Ectodermal cell (in vitro differentiated cells): ENCODE data around the gene RNF223.

ENCODE experiments used
- H3K27ac ChIP-seq: 2 replicates; pipeline ENCODE4 v1.7.0; 2013; ENCODE audit warnings: mild to moderate bottlenecking, low read depth, low read length; ENCODE audit not compliant: insufficient read depth, poor library complexity, severe bottlenecking
- H3K27me3 ChIP-seq: 2 replicates; pipeline ENCODE4 v1.7.0; 2013; ENCODE audit warnings: mild to moderate bottlenecking, low read length; ENCODE audit not compliant: insufficient read depth, control insufficient read depth, poor library complexity, severe bottlenecking
- H3K36me3 ChIP-seq: one replicate; pipeline ENCODE4 v1.7.0; 2013; ENCODE audit warnings: low read length; ENCODE audit not compliant: control insufficient read depth, insufficient read depth
- H3K4me1 ChIP-seq: one replicate; pipeline ENCODE4 v1.7.0; 2013; ENCODE audit warnings: low read length; ENCODE audit not compliant: control insufficient read depth, insufficient read depth
- H3K4me3 ChIP-seq: 2 replicates; pipeline ENCODE4 v1.7.0; 2013; ENCODE audit warnings: low read depth, low read length, control low read depth; ENCODE audit not compliant: insufficient read depth
- H3K9me3 ChIP-seq: 2 replicates; pipeline ENCODE4 v1.7.0; 2013; ENCODE audit warnings: mild to moderate bottlenecking, low read length, moderate library complexity; ENCODE audit not compliant: control insufficient read depth
- WGBS, 2 experiments: methylation state at CpG; one replicate each; pipeline ENCODE4 v1.1.7; 2013; ENCODE audit warnings: missing lambda C conversion rate in 2 of 2; 5-methylcytosine and 5-hydroxymethylcytosine counted together

The RNF223 gene

DNA sequence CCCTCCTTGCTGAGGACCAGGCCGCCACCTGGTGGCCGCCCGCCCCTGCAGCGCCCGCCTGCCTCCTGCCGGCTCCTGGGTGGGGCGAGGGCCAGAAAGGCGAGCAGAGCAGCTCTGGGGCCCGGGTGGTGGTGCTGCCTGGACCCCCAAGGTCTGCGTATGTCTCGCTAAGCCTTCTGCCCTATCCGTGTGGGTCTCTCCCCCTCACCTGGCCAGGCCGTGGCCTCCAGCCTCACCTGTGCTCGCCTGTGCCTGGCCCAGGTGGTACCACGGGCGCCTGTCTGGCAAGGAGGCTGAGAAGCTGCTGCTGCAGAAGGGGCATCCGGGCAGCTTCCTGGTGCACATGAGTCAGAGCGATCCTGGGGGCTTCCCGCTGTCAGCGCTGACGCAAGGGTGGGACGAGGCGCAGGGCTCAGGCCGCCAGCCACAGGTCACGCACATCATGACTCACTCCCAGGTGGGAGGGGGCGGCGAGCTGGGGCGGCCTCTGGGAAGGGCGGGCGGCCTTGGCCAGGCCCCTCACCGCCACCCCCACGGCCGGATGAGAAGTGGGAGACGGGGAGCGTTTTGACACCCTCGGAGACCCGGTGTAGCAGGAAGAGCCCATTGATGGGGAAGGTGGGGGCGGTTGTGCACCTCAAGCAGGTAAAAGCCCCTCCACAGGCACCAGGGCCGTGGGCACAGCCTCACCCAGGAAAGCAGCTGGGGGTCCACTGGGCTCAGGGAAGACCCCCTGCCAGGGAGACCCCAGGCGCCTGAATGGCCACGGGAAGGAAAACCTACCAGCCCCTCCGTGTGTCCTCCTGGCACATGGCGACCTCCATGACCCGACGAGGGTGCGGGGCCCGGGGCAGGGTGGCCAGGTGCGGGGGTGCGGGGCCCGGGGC lies 9.9 kb downstream of the RNF223 start:
- no peak overlapping the region for H3K4me3 ChIP-seq
- no peak overlapping the region for H3K27ac ChIP-seq

DNA sequence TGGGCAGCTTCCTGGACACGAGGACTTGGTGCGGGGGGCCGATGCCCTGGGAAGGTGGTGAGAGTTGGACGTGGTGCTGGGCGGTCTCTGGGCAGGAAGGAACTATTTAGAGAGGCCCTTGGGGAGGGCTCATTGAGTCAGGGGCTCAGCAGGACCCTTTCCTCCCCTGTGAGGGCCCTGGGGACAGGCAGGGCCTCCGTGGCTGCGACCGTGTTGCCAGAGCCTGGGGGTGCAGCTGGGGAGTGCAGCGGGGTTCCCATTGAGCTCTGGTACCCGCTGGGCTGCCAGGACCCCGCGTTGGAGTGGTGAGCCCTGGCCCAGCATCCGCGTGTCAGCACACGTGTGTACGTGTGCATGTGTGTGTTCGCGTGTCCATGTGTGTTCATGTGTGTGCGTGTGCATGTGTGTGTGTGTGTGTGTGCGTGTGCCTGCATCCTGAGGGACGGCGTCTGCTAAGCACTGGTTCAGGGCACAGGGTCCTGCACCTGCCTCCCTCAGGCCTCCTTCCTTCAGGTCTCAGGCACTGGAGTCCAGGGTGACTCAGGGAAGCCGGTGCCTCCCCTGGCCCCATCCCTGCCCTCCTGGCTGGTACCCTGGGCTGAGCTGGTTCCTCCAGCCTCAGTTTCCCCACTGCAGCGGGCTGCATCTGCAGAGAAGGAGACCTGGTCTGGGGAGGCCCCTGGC lies 10.7 kb downstream of the RNF223 start:
- no peak overlapping the region for H3K4me3 ChIP-seq
- peaks cover 38% of the 10 kb centered on the region for H3K4me1 ChIP-seq
- no peaks in the 10 kb centered on the region for H3K36me3 ChIP-seq
- H3K27ac ChIP-seq = no peak overlapping the region
- peaks cover 97% of the 10 kb centered on the region for H3K27me3 ChIP-seq
- 73 to 79% methylated on average over 24 of the region's 24 CpGs for WGBS, 2 experiments
- H3K9me3 ChIP-seq = no peaks in the 10 kb centered on the region

More for the DNA sequence above, 9.9 kb downstream of the RNF223 start:
- Histone ChIP-seq H3K9me3 (no peaks in the 10 kb centered on the region), H3K36me3 (no peaks in the 10 kb centered on the region), H3K4me1 (peaks cover 34% of the 10 kb centered on the region), H3K27me3 (peaks cover 96% of the 10 kb centered on the region)
- WGBS, 2 experiments = 17 to 23% methylated on average over 47 to 48 of the region's 50 CpGs

GRCh38 chr1:1062348-1063163 lies 11.6 kb downstream of the RNF223 start:
- 43 to 47% methylated on average over 29 of the region's 29 CpGs for WGBS, 2 experiments
- Histone ChIP-seq H3K27ac (no peak overlapping the region), H3K27me3 (peaks cover 97% of the 10 kb centered on the region), H3K4me3 (no peak overlapping the region), H3K36me3 (no peaks in the 10 kb centered on the region), H3K4me1 (peaks cover 39% of the 10 kb centered on the region), H3K9me3 (no peaks in the 10 kb centered on the region)

- H3K27me3 ChIP-seq = peaks cover 94% of the 10 kb centered on the region
Observed at GRCh38 chr1:1061682-1062345, 12.3 kb downstream of the RNF223 start.

GRCh38 chr1:1060281-1061000 lies 13.7 kb downstream of the RNF223 start:
- H3K27ac ChIP-seq = no peak overlapping the region
- peaks cover 39% of the 10 kb centered on the region for H3K4me1 ChIP-seq
- no peaks in the 10 kb centered on the region for H3K36me3 ChIP-seq
- H3K27me3 ChIP-seq = peaks cover 80% of the 10 kb centered on the region
- no peak overlapping the region for H3K4me3 ChIP-seq
- 50 to 56% methylated on average over 35 to 37 of the region's 38 CpGs for WGBS, 2 experiments
- H3K9me3 ChIP-seq = no peaks in the 10 kb centered on the region

More at GRCh38 chr1:1061682-1062345, 12.3 kb downstream of the RNF223 start:
- Histone ChIP-seq H3K4me1 (peaks cover 39% of the 10 kb centered on the region), H3K27ac (no peak overlapping the region), H3K4me3 (no peak overlapping the region), H3K9me3 (no peaks in the 10 kb centered on the region), H3K36me3 (no peaks in the 10 kb centered on the region)
- 53 to 56% methylated on average over 16 to 17 of the region's 18 CpGs for WGBS, 2 experiments

DNA sequence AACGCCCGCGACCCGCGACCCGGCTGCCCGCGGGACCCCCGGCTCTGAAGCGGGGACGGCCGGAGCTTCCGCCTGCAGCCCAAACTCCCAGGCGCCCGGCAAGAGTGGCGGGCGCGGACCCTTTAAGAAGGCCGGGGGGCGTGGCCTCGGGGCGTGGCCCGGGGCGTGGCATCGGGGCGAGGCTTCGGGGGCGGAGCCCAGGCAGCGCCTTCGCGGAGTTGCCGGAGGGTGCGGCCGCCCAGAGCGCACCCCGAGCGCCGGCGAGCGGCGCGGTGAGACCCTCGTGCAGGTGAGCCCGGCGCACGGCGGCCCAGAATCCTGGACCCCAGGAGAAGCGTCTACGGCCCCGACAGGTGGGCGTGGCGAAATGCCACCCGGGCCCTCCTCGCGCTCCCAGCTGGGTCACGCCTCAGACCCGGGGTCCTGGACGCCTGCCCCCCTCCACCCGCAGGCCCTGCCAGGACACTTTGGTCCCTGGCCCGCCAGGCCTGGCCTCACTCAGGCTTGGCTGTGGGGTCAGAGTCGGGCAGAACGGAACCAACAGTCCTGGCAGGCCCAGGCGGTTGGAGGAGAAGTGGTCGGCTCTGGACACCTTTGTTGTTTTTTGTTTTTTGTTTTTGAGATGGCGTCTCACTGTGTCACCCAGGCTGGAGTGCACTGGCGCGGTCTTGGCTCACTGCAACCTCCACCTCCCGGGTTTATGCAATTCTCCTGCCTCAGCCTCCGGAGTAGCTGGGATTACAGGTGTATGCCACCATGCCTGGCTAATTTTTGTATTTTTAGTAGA lies 14.4 kb downstream of the RNF223 start:
- Histone ChIP-seq H3K27ac (no peak overlapping the region), H3K4me3 (peak overlapping the region; percentile 53), H3K9me3 (no peaks in the 10 kb centered on the region), H3K27me3 (peaks cover 76% of the 10 kb centered on the region), H3K4me1 (peaks cover 39% of the 10 kb centered on the region), H3K36me3 (no peaks in the 10 kb centered on the region)
- 2 to 3% methylated on average over 69 of the region's 69 CpGs for WGBS, 2 experiments

DNA sequence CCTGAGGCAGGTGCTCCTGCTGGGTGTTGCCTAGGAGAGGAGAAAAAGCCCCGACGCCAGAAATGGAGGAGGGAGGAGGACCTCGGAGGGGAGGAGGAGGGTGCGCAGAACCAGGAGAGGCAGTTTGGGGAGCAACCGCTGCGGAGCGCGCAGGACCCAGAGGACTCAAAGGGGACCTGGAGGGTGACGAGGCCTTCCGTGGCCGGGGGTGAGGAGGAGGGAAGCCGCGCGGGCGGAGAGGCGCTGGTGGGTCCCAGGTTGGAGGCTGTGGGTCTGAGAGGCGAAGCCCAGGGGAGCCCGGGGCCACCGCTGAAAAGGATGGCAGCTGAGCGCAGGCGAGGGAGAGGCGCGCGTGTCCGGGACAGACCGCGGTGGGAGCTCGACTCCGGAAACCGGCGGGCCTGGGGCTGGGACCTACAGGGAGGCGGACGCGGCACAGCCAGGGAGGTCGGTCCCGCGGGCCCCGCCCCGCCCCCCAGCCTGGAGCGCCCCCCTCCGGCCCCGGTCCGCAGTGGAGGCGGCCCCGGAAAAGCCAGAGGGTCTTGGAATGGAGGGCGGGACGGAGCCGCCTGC lies 15.1 kb downstream of the RNF223 start:
- no peak overlapping the region for H3K27ac ChIP-seq
- 1 to 2% methylated on average over 48 of the region's 48 CpGs for WGBS, 2 experiments
- peak overlapping the region; percentile 53 for H3K4me3 ChIP-seq
- peaks cover 33% of the 10 kb centered on the region for H3K4me1 ChIP-seq
- peaks cover 69% of the 10 kb centered on the region for H3K27me3 ChIP-seq
- no peaks in the 10 kb centered on the region for H3K9me3 ChIP-seq
- H3K36me3 ChIP-seq = peaks cover 4% of the 10 kb centered on the region

- 39 to 44% methylated on average over 24 of the region's 24 CpGs for WGBS, 2 experiments
Observed at GRCh38 chr1:1058088-1058905, 15.8 kb downstream of the RNF223 start.

More at GRCh38 chr1:1058088-1058905, 15.8 kb downstream of the RNF223 start:
- peak overlapping the region; percentile 53 for H3K4me3 ChIP-seq
- H3K27ac ChIP-seq = no peak overlapping the region
- H3K9me3 ChIP-seq = no peaks in the 10 kb centered on the region
- peaks cover 62% of the 10 kb centered on the region for H3K27me3 ChIP-seq
- H3K4me1 ChIP-seq = peaks cover 29% of the 10 kb centered on the region
- peaks cover 5% of the 10 kb centered on the region for H3K36me3 ChIP-seq
